Activated naive CD8-positive, alpha-beta T cell treated with anti-CD3 and anti-CD28 coated beads, Interleukin-2, amount 10 ng/mL, durations not matched to agents 7 days and 5 days (primary cell): ENCODE measurements around the gene PARP16. TPM values are rescaled to one million over a fixed set of nuclear protein-coding genes. Genes with fewer than 3 reads are reported as not detected.
A peak's percentile ranks its signal among the peaks of the same experiment; 100 is the strongest.

Source experiments
- ATAC-seq: fragments of 150-1000 bp; cut with Tn5 transposase; one replicate; pipeline ENCODE4 v1.10.0; 2021; ENCODE audit warnings: low read depth, moderate library complexity
- POLR2A ChIA-PET: fragments of 350-600 bp; sonication (Branson Sonifier 250); formaldehyde crosslinking; loops from one replicate; lab custom pipeline; 2021; ENCODE audit warnings: antibody characterized with exemption; lab: Charles Lee
- DNase-seq: peaks from one replicate; pipeline ENCODE4 v3.0.0; 2021
- H3K27ac Mint-ChIP-seq: one replicate; pipeline ENCODE4 v1.8.0; 2022; ENCODE audit warnings: mild to moderate bottlenecking, mixed read lengths
- H3K27me3 Mint-ChIP-seq: one replicate; pipeline ENCODE4 v1.8.0; 2022; ENCODE audit warnings: mild to moderate bottlenecking, moderate library complexity, mixed read lengths
- H3K36me3 Mint-ChIP-seq: one replicate; pipeline ENCODE4 v1.8.0; 2021; ENCODE audit warnings: mild to moderate bottlenecking, mixed read lengths
- H3K4me1 Mint-ChIP-seq: one replicate; pipeline ENCODE4 v1.8.0; 2021; ENCODE audit warnings: mixed read lengths
- H3K4me3 Mint-ChIP-seq: one replicate; pipeline ENCODE4 v1.8.0; 2022; ENCODE audit warnings: mild to moderate bottlenecking, moderate library complexity, mixed read lengths
- H3K9me3 Mint-ChIP-seq: one replicate; pipeline ENCODE4 v1.8.0; 2021; ENCODE audit warnings: mixed read lengths
- total RNA-seq, 2 experiments: library from RNA; stranded (reverse); gene quantifications; one replicate each; pipeline ENCODE4 v1.2.3, GENCODE V29; 2021

Gene PARP16, protein sequence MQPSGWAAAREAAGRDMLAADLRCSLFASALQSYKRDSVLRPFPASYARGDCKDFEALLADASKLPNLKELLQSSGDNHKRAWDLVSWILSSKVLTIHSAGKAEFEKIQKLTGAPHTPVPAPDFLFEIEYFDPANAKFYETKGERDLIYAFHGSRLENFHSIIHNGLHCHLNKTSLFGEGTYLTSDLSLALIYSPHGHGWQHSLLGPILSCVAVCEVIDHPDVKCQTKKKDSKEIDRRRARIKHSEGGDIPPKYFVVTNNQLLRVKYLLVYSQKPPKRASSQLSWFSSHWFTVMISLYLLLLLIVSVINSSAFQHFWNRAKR
- 10 to 100 TPM; 17.7 to 20.4 TPM for total RNA-seq

DNA sequence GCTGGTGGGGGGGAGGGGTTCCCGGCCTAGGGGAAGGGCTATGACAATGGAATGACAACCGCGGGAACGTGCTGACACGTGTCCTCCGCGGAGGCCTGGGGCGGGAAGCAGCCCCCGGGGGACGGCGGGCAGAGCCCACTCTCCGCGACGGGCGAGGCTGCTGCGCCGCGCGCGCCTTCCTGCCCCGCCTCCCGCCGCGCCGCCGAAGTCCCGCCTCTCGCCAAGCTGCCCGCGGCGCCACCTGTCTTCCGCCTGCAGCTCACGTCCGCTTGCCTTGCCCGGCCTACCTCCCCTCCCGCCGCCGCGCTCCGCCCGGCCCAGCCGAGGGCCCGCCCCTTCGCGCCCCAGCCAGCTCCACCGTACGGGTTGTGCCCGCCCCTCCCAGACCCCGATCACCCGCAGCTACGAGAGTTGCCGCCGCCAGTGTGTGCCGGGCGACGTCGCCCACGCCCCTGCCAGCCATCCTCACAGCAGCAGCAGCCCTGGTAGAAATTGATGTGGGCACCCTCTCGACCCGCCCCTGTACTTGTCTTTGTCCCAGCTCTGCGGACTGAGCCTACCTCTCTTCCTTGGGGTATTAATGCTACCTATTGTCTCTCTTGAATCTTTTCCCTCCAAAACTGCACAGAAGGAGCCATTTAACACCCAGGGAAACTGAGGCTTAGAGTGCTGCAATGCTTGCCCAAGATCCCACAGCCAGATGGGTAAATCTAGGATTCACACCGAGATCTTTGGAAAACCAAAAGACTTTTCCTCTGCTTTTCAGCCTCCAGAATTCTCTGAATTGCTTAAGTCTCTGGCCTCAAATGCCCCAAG, at the start of gene PARP16:
Gene PARP16, minus strand, starts transcription at position 180 of the 816 bp plus-strand sequence. CDS start 457 bp downstream, outside the sequence.
- peak; percentile 95 for ATAC-seq
- peaks cover 14% of the 10 kb centered on the region for H3K36me3 Mint-ChIP-seq
- H3K9me3 Mint-ChIP-seq = no peaks in the 10 kb centered on the region
- no peaks in the 10 kb centered on the region for H3K27me3 Mint-ChIP-seq
- H3K4me1 Mint-ChIP-seq = peaks cover 31% of the 10 kb centered on the region
- peak within 1 kb of the TSS; percentile 83 for H3K27ac Mint-ChIP-seq
- DNase-seq = peak; percentile 94
- peak within 1 kb of the TSS; percentile 75 for H3K4me3 Mint-ChIP-seq
- POLR2A ChIA-PET = interaction anchor here (0.7 to 4.4 kb wide), 13 partner anchors 8 to 559 kb away, joined by 3 to 112 read pairs (median 6); partner anchors contain the start of genes CLPX, DPP8, PDCD7 and RNU5A-1

DNA sequence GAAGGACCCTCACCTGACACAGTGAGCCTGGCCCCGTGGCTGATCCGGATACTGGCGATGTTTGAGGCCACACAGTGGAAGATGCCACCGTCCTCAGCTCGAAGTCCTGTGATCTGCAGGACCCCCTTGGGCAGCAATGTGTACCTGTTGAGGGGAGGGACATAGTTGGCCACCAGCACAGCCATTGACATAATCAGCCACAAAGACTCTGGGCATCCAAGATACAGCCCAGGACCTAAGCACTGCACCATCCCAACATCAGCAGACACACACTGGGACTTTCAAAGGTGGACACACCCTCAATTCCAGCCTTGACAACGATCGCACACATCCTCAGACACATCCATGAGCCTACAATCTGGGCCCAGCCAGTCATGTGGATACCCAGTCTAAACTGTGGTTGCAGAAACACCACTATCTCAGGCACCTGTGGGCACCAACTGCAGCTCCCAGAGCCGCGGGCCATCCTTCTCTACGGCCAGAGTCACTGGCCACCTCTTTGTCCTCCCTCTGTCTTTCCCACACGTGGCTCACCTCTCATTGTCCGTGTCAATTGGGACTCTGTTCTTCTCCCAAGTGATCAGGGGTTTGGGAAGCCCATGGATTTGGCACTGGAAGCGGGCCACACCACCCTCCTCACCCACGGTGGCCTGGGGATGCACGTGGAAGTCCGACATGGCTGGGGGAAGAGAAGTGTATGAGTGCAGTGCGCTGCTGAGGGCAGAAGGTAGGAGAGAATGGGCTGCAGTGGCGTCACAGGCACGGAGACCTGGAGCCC, 48.8 kb upstream of the PARP16 start:
- H3K4me3 Mint-ChIP-seq = no peak overlapping the region
- ATAC-seq (no peak), DNase-seq (no peak)
- peaks cover 3% of the 10 kb centered on the region for H3K27me3 Mint-ChIP-seq
- H3K4me1 Mint-ChIP-seq = peaks cover 4% of the 10 kb centered on the region
- POLR2A ChIA-PET = no interaction called here
- no peak overlapping the region for H3K27ac Mint-ChIP-seq
- no peaks in the 10 kb centered on the region for H3K9me3 Mint-ChIP-seq
- H3K36me3 Mint-ChIP-seq = no peaks in the 10 kb centered on the region

DNA sequence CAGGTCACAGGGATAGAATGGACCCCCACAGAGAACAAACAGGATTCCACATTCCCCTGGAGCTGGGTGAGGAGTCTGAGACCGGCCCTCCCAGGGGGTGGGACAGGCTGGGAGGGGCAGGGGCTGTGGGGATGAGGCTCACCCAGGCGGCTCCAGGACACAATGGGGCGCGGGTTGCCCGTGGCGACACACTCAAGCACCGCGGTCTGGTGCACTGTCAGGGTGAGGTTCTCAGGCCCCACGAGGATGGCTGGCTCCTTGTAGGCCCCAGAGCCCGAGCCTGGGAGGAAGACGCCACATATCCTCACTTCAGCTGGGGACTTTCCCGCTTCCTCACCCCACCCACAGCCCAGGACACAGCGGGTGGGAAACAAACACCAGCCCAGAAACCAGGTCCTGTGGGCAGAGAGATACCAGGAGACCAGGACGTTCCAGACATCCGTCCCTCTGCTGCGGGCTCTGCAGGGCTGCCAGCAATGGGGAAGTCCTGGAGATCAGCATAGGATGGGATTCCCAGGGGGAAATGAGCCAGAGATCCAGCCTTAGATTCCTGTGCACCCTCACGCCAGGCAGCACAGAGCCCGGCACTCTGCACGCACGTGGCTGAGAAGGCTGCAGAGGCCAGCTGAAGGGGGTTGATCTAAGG, 48.0 kb upstream of the PARP16 start:
- DNase-seq (no peak), ATAC-seq (no peak)
- no peaks in the 10 kb centered on the region for H3K36me3 Mint-ChIP-seq
- H3K4me3 Mint-ChIP-seq = no peak overlapping the region
- peaks cover 2% of the 10 kb centered on the region for H3K4me1 Mint-ChIP-seq
- peaks cover 2% of the 10 kb centered on the region for H3K27me3 Mint-ChIP-seq
- H3K27ac Mint-ChIP-seq = no peak overlapping the region
- no peaks in the 10 kb centered on the region for H3K9me3 Mint-ChIP-seq
- POLR2A ChIA-PET = no interaction called here

DNA sequence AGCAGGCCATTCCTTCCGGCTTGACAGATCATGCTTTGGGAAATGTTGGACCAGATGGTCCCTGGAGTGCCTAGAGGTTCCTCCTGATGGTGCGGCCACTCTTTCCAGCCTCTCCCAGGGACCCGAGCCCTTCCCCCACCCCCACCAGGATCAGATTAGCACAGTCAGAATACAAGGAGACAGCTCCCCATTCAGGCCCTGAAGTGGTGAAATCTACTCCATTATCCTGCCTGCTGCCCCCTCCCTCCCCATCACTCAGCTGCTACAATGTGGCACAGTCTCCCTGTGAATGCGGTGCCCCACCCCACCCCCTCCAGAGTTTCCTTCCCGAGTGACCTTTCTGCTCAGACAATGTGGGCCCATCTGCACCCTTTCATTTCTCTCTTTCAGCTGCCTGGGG, 47.2 kb upstream of the PARP16 start:
- no peak for ATAC-seq
- no peak overlapping the region for H3K4me3 Mint-ChIP-seq
- H3K27me3 Mint-ChIP-seq = peaks cover 2% of the 10 kb centered on the region
- no peak for DNase-seq
- H3K9me3 Mint-ChIP-seq = no peaks in the 10 kb centered on the region
- H3K4me1 Mint-ChIP-seq = no peaks in the 10 kb centered on the region
- POLR2A ChIA-PET = no interaction called here
- H3K36me3 Mint-ChIP-seq = no peaks in the 10 kb centered on the region
- no peak overlapping the region for H3K27ac Mint-ChIP-seq

DNA sequence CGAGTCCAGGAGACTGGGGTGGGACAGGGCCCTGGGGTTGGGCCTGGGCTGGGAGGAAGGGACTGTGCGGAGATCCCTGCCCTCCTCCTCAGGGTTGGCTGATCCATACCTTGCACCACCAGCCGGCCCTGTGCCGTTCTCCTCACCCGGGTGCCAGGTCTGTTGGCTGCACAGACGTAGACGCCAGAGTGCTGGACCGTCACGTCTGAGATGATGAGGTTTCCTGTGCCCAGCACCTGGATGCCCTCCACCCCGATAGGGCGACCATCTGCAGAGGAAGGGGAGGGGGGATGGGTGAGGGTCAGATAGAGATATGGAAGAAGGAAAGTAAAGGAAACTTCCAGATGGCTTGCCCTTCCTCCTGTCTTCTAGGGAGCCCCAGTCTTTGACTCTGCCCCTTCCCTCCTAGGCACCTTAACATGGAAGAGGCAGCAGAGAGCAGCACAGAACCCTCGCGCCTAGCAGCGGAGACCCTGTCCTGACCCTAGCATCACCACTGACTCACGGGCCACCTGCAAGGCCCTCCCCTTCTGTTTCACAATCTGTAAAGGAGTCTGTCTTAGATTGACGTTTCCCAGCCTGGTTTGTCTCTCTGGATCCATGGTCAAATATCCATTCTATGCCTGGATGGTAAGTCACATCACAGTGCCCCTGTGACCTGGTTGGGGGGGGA, 46.6 kb upstream of the PARP16 start:
- Mint-ChIP-seq H3K27ac (no peak overlapping the region), H3K4me3 (no peak overlapping the region), H3K27me3 (peaks cover 2% of the 10 kb centered on the region), H3K4me1 (no peaks in the 10 kb centered on the region), H3K36me3 (no peaks in the 10 kb centered on the region), H3K9me3 (no peaks in the 10 kb centered on the region)
- POLR2A ChIA-PET = no interaction called here
- ATAC-seq (no peak), DNase-seq (no peak)

DNA sequence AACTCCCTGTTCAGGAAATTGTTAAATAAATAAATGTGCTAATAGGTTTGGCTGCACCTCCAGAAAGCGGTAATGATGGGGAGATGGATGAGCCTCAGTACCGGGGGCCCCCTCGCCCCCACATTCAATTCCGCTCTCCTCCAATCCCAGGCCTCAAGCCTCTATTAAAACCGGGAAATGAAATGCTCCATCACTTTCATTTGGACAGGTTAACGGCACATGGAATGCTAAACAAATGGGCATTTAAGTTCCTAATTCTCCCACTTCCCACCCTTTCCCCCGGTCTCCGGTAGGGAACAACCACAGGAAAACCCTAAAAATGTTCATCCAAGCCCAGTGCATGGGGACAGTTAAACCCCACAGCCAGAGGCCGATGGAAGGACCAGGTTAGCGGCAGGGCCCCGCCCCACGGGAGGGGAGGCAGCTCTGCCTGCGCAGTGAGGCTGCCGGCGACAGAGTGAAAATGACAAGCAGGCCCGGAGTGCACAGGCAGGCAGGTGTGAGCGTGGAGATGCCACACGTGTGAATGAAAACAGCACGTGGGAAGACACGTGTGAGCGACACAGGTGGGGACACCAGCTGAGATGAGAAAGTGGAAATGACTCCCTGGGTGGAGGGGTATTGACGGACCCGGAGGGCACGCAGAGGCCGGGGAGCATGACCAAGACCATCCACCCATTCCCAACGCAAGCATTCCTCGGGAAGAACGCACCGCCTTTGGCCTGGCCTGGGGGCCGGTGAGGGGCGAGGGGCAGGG, 45.9 kb upstream of the PARP16 start:
- Mint-ChIP-seq H3K9me3 (no peaks in the 10 kb centered on the region), H3K4me3 (no peak overlapping the region), H3K36me3 (no peaks in the 10 kb centered on the region), H3K27me3 (peaks cover 2% of the 10 kb centered on the region), H3K4me1 (no peaks in the 10 kb centered on the region), H3K27ac (no peak overlapping the region)
- DNase-seq (no peak), ATAC-seq (no peak)
- POLR2A ChIA-PET = no interaction called here

DNA sequence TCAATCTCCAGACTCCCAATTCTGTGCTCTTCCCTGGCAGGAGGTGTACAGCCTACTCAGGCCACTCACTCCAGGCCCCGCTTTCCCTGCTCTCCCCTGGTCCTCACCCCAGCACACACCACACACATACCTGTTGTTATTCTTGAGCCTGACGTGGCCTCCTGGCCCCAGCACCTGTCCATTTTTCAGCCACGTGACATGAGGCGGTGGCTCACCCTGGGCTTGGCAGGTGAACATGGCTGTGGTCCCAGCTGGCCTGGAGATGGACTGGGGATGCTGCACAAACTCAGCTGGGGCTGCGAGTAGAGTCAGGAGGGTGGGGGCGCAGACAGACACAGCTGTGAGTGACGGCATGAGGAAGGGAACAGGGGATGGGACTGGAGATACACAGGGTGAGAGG, 45.1 kb upstream of the PARP16 start:
- Mint-ChIP-seq H3K27me3 (peaks cover 2% of the 10 kb centered on the region), H3K36me3 (no peaks in the 10 kb centered on the region), H3K9me3 (no peaks in the 10 kb centered on the region), H3K27ac (no peak overlapping the region), H3K4me1 (no peaks in the 10 kb centered on the region), H3K4me3 (no peak overlapping the region)
- DNase-seq = no peak
- POLR2A ChIA-PET = no interaction called here
- no peak for ATAC-seq

DNA sequence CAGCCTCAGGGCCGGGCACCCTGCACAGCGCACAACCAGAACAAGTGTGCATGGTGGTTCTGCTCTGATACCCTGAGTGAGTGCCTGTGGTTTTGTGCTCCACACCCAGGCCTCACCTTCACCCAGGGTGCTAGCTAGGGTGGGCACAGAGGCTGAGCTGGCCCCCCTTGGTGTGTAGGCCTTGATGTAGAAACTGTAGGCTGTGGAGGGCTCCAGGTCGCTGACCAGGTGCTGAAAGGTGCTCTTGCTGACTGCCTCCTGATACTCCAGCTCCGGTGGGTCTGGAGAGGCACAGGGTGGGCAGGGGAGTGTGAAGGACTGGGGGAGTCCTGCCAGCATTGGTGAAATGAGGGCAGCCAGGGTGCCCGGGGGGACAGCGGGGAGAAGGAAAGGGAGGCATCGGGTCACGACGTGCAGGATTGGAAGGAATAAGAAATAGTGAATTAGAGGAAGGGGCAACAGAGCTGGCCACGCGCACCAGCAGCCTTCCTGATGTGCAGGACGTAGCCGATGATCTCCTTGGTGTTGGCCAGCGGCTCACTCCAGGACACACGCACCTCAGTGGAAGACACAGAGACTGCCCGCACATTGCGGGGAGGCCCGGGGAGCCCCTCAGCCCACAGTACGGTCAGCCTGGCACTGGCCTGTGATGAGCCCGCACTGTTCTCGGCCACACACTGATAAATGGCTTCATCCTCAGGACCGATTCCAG, 44.4 kb upstream of the PARP16 start:
- H3K4me1 Mint-ChIP-seq = no peaks in the 10 kb centered on the region
- H3K27ac Mint-ChIP-seq = no peak overlapping the region
- ATAC-seq = no peak
- no peak overlapping the region for H3K4me3 Mint-ChIP-seq
- H3K27me3 Mint-ChIP-seq = peaks cover 2% of the 10 kb centered on the region
- H3K9me3 Mint-ChIP-seq = no peaks in the 10 kb centered on the region
- POLR2A ChIA-PET = no interaction called here
- H3K36me3 Mint-ChIP-seq = no peaks in the 10 kb centered on the region
- DNase-seq = no peak

DNA sequence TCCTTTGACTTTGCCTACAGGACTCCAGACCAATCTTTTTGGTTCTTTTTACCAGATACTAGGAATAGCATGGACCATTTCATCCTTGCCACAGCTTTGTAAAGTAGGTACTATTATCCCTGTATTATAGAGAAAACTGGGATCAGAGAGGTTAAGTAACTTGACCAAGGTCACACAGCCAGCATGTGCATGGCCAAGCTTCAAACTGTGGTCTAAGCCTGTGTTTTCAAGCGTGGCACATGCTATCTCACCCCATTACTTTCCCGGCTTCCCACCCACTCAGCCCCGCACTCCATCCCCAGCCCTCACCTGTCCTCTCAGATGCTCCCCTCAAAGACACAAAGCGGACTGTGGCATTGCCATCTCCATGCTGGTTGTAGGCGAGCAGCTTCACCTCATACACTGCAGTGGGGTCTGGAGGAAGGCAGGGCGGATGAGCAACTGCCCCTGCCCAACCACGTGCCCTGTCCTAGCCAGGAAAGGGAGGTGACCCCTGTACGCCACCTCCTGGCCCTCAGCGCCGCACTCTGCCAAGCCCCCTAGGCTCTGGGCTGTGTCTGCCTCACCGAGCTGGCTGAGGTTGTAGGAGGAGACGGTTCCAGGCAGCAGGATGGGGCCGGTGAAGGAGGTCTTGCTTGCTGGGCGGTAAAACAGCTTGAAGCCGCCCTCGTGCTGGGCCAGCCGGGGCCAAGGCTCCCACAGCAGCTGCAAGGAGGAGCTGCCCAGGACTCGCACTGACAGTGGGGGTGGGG, 43.5 kb upstream of the PARP16 start:
- Mint-ChIP-seq H3K27me3 (no peaks in the 10 kb centered on the region), H3K4me1 (no peaks in the 10 kb centered on the region), H3K36me3 (no peaks in the 10 kb centered on the region), H3K9me3 (no peaks in the 10 kb centered on the region), H3K27ac (no peak overlapping the region), H3K4me3 (no peak overlapping the region)
- POLR2A ChIA-PET = no interaction called here
- ATAC-seq = no peak
- no peak for DNase-seq

DNA sequence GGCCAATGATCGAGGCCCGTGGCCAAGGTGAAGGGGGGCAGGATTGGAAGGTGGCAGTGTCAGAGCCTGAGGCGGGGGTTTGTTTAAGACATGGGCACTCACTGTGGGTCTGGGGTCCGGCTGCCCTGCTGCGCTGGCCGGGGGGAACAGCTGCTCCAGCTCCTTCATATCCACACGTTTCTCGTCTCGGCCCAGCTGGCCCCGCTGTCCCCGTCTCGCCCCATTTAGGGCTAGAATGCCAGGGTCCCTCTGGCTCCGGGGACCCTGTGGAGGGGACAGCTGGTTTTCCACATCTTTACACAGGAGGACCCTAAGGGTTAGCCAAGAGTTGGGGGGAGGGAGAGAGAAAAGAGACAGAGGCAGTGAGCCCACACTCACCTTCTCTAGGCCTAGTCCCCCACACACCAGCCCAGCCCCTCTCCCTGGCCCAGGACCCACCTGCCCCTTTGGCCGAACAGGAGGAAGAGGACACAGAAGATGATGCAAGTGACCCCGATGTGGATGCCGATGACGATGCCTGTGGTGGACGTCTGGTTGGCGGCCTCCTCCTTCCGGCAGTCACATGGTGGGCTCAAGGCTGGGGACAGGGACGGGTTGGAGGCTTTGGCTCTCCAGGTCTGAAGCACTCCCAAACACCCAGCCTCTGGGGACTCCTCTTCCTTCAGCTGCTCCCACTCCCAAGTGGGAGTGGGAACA, 42.8 kb upstream of the PARP16 start:
- Mint-ChIP-seq H3K27me3 (peaks cover 4% of the 10 kb centered on the region), H3K9me3 (no peaks in the 10 kb centered on the region), H3K27ac (no peak overlapping the region), H3K36me3 (no peaks in the 10 kb centered on the region), H3K4me1 (no peaks in the 10 kb centered on the region), H3K4me3 (no peak overlapping the region)
- POLR2A ChIA-PET = no interaction called here
- DNase-seq = no peak
- ATAC-seq = no peak
